Neural progenitor cell (in vitro differentiated cells): ENCODE measurements around the gene PRELP.

Experiments
- EZH2 ChIP-seq: fragments of 200-600 bp; sonication (generic); IDR thresholded peaks from 2 replicates; pipeline ENCODE4 v1.6.1; 2017; ENCODE audit warnings: antibody characterized with exemption, mild to moderate bottlenecking, moderate library complexity
- TF ChIP-seq, protein P1 (sequence below): fragments of 200-600 bp; sonication (generic); IDR thresholded peaks from 2 replicates; pipeline ENCODE4 v1.5.1; 2017; ENCODE audit warnings: antibody characterized with exemption, mild to moderate bottlenecking

DNA sequence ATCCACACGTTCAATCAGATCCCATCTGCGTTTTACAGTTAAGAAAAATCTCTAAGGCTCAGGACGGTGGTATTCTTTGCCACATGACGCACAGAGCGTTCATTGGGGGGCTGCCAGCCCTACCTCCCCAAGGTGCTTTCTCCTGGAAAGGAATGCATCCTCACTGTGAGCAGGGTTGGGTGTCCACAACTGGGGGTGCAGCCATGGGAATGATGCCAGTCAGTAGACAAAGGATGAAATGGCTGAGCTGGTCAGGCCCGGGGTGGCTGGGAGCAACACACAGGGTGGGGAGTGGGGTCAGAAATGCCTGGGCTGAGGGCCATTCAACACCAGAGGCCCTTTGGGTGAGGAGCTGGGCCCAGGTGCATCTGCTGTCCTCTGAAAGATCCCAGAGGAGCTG, 44.3 kb downstream of the PRELP start:
- TF ChIP-seq, protein P1, sequence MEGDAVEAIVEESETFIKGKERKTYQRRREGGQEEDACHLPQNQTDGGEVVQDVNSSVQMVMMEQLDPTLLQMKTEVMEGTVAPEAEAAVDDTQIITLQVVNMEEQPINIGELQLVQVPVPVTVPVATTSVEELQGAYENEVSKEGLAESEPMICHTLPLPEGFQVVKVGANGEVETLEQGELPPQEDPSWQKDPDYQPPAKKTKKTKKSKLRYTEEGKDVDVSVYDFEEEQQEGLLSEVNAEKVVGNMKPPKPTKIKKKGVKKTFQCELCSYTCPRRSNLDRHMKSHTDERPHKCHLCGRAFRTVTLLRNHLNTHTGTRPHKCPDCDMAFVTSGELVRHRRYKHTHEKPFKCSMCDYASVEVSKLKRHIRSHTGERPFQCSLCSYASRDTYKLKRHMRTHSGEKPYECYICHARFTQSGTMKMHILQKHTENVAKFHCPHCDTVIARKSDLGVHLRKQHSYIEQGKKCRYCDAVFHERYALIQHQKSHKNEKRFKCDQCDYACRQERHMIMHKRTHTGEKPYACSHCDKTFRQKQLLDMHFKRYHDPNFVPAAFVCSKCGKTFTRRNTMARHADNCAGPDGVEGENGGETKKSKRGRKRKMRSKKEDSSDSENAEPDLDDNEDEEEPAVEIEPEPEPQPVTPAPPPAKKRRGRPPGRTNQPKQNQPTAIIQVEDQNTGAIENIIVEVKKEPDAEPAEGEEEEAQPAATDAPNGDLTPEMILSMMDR, result no peak
- no peak for TF ChIP-seq EZH2
